BLaER1 treated with 17β-estradiol and CSF1 and Interleukin-3, amounts not matched to agents 10 nM and 100 nM (cell line): ENCODE results near the gene PNPLA8.
"Not testable (repeated sequence)": the region's sequence is repeated elsewhere in the genome, so short reads cannot be mapped to it uniquely, and the experiment has no call there.

Experiments used
- H3K27ac ChIP-seq, 11 experiments: shearing (Covaris generic); formaldehyde crosslinking; 2 replicates each; pipeline ENCODE4 v1.8.1; 2022
- H3K27me3 ChIP-seq, 11 experiments: shearing (Covaris generic); formaldehyde crosslinking; 2 replicates each; pipeline ENCODE4 v1.8.1; 2022
- H3K36me3 ChIP-seq, 11 experiments: shearing (Covaris generic); formaldehyde crosslinking; 2 replicates each; pipeline ENCODE4 v1.8.1; 2022
- H3K4me1 ChIP-seq, 10 experiments: shearing (Covaris generic); formaldehyde crosslinking; 2 replicates each; pipeline ENCODE4 v1.8.1; 2022
- H3K4me2 ChIP-seq, 11 experiments: shearing (Covaris generic); formaldehyde crosslinking; 2 replicates each; pipeline ENCODE4 v1.8.1; 2022
- H3K4me3 ChIP-seq, 10 experiments: shearing (Covaris generic); formaldehyde crosslinking; 2 replicates each; pipeline ENCODE4 v1.8.1; 2022
- H3K9ac ChIP-seq, 11 experiments: shearing (Covaris generic); formaldehyde crosslinking; 2 replicates each; pipeline ENCODE4 v1.8.1; 2022
- H3K9me3 ChIP-seq, 11 experiments: shearing (Covaris generic); formaldehyde crosslinking; replicated peaks in 1 of 11; 2 replicates each; pipeline ENCODE4 v1.8.1; 2022
- H4K20me1 ChIP-seq, 11 experiments: shearing (Covaris generic); formaldehyde crosslinking; 2 replicates each; pipeline ENCODE4 v1.8.1; 2022
- Cebpa-rat ChIP-seq, 11 experiments: shearing (Covaris generic); IDR thresholded peaks; 2 replicates each; pipeline ENCODE4 v1.8.1; 2022

The PNPLA8 gene

DNA sequence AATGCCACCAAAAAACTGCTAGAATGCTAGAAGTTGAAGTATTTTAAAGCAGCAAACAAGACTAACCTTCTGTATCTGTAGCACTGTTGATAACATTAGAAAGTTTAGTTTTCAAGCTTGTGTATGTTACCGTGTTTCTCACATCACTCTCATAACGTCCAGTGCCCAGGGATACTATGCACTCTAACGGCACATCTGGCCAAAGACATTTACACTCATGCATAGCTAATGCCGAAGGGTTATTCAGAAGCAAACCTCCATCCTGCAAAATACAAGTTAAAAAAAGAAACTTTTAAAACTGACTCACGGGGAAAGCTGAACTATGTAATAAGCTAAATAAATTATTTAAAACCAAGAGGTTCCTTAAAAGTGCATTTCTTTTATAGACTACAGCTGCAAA lies 46.8 kb downstream of the PNPLA8 start:
- Histone ChIP-seq H3K27me3 (no peaks in the 10 kb centered on the region), H3K4me2 (no peak overlapping the region), H3K4me3 (no peak overlapping the region), H3K9me3 (no peaks in the 10 kb centered on the region), H4K20me1 (peaks cover 0 to 10% (median 0%) of the 10 kb centered on the region in 11 experiments; a peak in 2 of 22 replicates), H3K27ac (no peak overlapping the region), H3K4me1 (no peaks in the 10 kb centered on the region), H3K36me3 (peaks cover 17 to 97% (median 45%) of the 10 kb centered on the region in 11 experiments; a peak in 20 of 22 replicates), H3K9ac (no peak overlapping the region)
- no peak for TF ChIP-seq Cebpa-rat (IDR thresholded peaks at IDR 0.05)

DNA sequence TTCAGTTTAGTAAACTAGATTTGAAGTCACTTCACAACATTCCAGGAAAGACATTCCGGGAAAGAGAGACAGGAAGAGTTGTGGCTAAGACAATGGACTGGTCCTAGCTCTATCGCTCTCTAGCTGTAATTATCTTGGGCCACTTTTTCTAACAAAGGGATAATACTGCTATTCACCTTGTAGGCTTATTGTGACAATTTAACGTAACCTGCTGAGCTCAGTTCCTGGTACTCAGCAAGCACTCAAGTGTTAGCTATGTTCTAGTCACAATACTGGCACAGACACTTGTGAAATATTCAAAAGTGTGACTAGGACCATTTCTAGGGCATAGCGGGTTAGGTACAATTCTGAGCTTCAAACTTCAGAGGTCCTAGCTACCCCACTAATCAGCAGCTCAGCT lies 57.7 kb downstream of the PNPLA8 start:
- H3K4me2 ChIP-seq: peak overlapping the region in 4 of 11 experiments; percentile 44 to 50 (median 47); a peak in 5 of 22 replicates
- no peak for TF ChIP-seq Cebpa-rat (IDR thresholded peaks at IDR 0.05)
- H3K4me3 ChIP-seq: no peak overlapping the region
- H3K36me3 ChIP-seq: peaks cover 0 to 24% (median 4%) of the 10 kb centered on the region in 11 experiments; a peak in 6 of 22 replicates
- no peaks in the 10 kb centered on the region for H3K9me3 ChIP-seq
- peaks cover 0 to 8% (median 0%) of the 10 kb centered on the region in 11 experiments; a peak in 3 of 22 replicates for H4K20me1 ChIP-seq
- H3K27ac ChIP-seq: no peak overlapping the region
- H3K27me3 ChIP-seq: peaks cover 0 to 24% (median 13%) of the 10 kb centered on the region in 11 experiments; a peak in 12 of 22 replicates
- H3K9ac ChIP-seq: no peak overlapping the region
- H3K4me1 ChIP-seq: peaks cover 7 to 22% (median 12%) of the 10 kb centered on the region in 10 experiments; a peak in 18 of 20 replicates

DNA sequence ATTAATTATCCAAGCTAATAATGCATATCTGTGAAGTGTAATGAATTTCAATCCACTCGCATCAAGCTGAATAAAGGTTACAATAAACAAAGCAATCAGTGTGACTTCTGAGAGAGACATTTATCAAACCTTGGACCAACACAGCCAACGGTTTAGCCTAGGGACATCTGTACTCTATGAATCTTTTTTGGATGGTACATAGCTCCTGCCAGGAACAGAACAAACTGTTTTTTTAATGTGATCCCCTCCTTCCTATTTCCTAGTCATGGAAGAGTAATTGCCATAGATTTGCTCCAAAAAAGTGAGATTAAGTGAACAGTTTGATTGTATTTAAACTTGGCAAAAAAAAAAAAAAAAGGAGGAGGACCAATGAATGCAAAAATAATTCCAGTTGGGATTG lies 58.5 kb downstream of the PNPLA8 start:
- Histone ChIP-seq H3K27me3 (peaks cover 0 to 24% (median 13%) of the 10 kb centered on the region in 11 experiments; a peak in 12 of 22 replicates), H3K9ac (no peak overlapping the region), H3K4me2 (no peak overlapping the region), H3K36me3 (peaks cover 0 to 17% (median 4%) of the 10 kb centered on the region in 11 experiments; a peak in 5 of 22 replicates), H3K4me3 (no peak overlapping the region), H3K4me1 (peaks cover 7 to 22% (median 12%) of the 10 kb centered on the region in 10 experiments; a peak in 18 of 20 replicates), H4K20me1 (peaks cover 0 to 8% (median 0%) of the 10 kb centered on the region in 11 experiments; a peak in 2 of 22 replicates), H3K9me3 (no peaks in the 10 kb centered on the region), H3K27ac (no peak overlapping the region)
- TF ChIP-seq Cebpa-rat (IDR thresholded peaks at IDR 0.05): no peak

DNA sequence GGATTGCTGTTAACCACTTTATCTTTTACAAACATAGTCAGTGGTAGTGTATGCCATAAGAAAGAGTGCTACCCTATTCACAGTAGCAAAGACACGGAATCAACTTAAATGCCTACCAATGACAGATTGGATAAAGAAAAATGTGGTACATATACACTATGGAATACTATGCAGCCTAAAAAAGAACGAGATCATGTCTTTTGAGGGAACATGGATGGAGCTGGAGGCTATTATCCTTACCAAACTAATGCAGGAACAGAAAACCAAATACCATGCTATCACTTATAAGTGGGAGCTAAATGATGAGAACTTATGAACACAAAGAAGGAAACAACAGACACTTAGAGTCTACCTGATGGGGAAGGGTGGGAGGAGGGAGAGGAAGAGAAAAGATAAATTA lies 59.6 kb downstream of the PNPLA8 start:
- not testable (repeated sequence) for H3K4me3 ChIP-seq, H4K20me1 ChIP-seq, H3K9me3 ChIP-seq, H3K36me3 ChIP-seq, H3K27ac ChIP-seq, H3K4me2 ChIP-seq, H3K9ac ChIP-seq
- H3K4me1 ChIP-seq: peaks cover 7 to 22% (median 12%) of the 10 kb centered on the region in 10 experiments; a peak in 18 of 20 replicates
- peaks cover 0 to 24% (median 13%) of the 10 kb centered on the region in 11 experiments; a peak in 12 of 22 replicates for H3K27me3 ChIP-seq

DNA sequence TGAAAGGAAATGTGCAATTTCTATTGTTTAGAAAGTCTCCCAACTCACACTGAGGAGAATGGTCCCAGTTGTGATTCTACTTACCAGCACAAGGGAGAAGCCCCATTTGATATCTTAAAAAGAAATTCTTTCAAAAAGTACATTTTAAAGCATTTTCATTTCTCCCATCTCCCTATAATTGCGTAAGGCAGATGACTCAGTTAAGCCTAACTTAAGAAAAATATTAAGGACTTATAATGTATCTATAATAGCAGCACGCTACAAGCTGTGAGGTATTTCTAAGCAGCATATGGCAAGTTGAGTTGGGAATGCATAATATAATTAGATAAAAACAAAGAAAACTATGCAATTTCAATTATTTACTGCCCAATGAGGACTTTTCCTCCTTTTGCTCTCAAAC lies 61.2 kb downstream of the PNPLA8 start:
- H3K4me2 ChIP-seq: peak overlapping the region in 3 of 11 experiments; percentile 15 to 42 (median 38); a peak in 5 of 22 replicates
- TF ChIP-seq Cebpa-rat (IDR thresholded peaks at IDR 0.05): no peak; a peak in 1 of 22 replicates
- H3K4me3 ChIP-seq: no peak overlapping the region
- H3K36me3 ChIP-seq: no peaks in the 10 kb centered on the region
- peaks cover 7 to 22% (median 12%) of the 10 kb centered on the region in 10 experiments; a peak in 18 of 20 replicates for H3K4me1 ChIP-seq
- H3K27me3 ChIP-seq: peaks cover 0 to 24% (median 13%) of the 10 kb centered on the region in 11 experiments; a peak in 12 of 22 replicates
- no peak overlapping the region for H3K9ac ChIP-seq
- no peak overlapping the region for H3K27ac ChIP-seq
- H3K9me3 ChIP-seq: no peaks in the 10 kb centered on the region
- peaks cover 0 to 8% (median 0%) of the 10 kb centered on the region in 11 experiments; a peak in 2 of 22 replicates for H4K20me1 ChIP-seq

DNA sequence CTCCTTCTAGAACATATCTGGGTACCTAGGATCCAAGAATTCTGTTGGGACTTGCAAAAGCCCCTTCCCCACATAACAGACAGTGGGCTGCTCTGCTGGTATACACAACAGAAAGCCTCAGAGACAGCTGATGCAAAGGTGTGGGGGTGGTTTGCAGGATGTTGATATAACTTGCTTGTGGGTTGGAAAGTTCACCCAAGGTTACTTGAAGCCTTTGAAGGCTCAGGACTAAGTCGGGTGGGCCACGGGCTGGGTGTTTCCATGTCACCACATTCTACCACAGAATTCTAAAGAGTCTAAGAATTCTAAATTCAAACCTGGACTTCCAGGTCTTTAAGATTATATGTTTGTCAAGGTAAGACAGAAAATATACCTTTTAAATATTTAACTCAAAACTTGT lies 62.3 kb downstream of the PNPLA8 start:
- TF ChIP-seq Cebpa-rat (IDR thresholded peaks at IDR 0.05): no peak
- H3K27ac ChIP-seq: no peak overlapping the region
- no peak overlapping the region for H3K4me2 ChIP-seq
- H3K27me3 ChIP-seq: peaks cover under 1 to 26% (median 16%) of the 10 kb centered on the region in 11 experiments; a peak in 21 of 22 replicates
- no peak overlapping the region for H3K9ac ChIP-seq
- peaks cover 0 to 5% (median 0%) of the 10 kb centered on the region in 11 experiments; a peak in 3 of 22 replicates for H4K20me1 ChIP-seq
- H3K9me3 ChIP-seq: no peaks in the 10 kb centered on the region
- H3K4me1 ChIP-seq: peaks cover 0 to 12% (median 2%) of the 10 kb centered on the region in 10 experiments; a peak in 12 of 20 replicates
- no peaks in the 10 kb centered on the region for H3K36me3 ChIP-seq
- no peak overlapping the region for H3K4me3 ChIP-seq

DNA sequence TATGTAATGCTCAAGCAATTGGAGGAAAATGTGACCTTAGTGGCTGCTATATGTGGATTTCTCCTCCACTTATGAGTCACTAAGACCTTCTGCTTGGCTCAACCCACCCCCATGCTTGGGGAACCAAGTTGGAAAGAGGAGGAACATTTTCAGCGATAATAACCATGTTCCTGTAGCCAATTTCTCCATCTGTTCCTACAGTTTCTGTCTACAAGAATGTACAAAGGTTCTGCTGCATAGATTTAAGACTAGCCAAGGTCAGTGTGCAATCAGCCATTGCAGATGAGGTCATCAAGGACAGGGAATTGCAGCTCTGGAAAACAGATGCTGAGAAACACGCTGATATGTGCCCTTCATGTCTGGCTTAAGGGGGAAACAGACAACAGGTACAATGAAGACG lies 64.1 kb downstream of the PNPLA8 start:
- TF ChIP-seq Cebpa-rat (IDR thresholded peaks at IDR 0.05): no peak
- Histone ChIP-seq H3K36me3 (no peaks in the 10 kb centered on the region), H3K27ac (no peak overlapping the region), H3K9ac (no peak overlapping the region), H3K9me3 (no peaks in the 10 kb centered on the region), H4K20me1 (peaks cover 0 to 11% (median 0%) of the 10 kb centered on the region in 11 experiments; a peak in 3 of 22 replicates), H3K27me3 (peaks cover 18 to 30% (median 24%) of the 10 kb centered on the region in 11 experiments), H3K4me1 (peaks cover 0 to 12% (median 0%) of the 10 kb centered on the region in 10 experiments; a peak in 4 of 20 replicates), H3K4me2 (no peak overlapping the region), H3K4me3 (no peak overlapping the region)

DNA sequence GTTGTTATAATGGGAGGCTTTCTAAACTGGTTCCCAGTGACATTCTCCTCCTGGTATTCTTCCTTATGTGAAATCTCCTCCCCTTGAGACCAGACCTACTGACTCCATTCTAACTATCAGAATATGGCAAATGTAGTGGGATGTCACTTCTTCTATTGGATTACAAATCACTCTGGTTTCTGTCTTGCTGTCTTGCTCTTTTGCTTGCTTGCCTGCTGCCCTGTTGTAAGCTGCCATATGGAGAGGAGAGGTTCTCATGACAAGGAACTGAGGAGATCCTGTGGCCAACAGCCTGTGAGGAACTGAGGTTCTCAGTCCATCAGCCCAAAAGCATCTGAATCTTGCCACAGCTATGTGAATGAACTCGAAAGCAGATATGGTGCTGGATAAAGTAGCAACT lies 65.0 kb downstream of the PNPLA8 start:
- peaks cover 0 to 13% (median 1%) of the 10 kb centered on the region in 11 experiments; a peak in 9 of 22 replicates for H4K20me1 ChIP-seq
- no peaks in the 10 kb centered on the region for H3K36me3 ChIP-seq
- no peak overlapping the region for H3K27ac ChIP-seq
- H3K9ac ChIP-seq: no peak overlapping the region
- no peak overlapping the region for H3K4me2 ChIP-seq
- H3K27me3 ChIP-seq: peaks cover 27 to 36% (median 32%) of the 10 kb centered on the region in 11 experiments
- no peak overlapping the region for H3K4me3 ChIP-seq
- H3K4me1 ChIP-seq: peaks cover 0 to 12% (median 1%) of the 10 kb centered on the region in 10 experiments; a peak in 12 of 20 replicates
- H3K9me3 ChIP-seq: no peaks in the 10 kb centered on the region
- no peak for TF ChIP-seq Cebpa-rat (IDR thresholded peaks at IDR 0.05)

DNA sequence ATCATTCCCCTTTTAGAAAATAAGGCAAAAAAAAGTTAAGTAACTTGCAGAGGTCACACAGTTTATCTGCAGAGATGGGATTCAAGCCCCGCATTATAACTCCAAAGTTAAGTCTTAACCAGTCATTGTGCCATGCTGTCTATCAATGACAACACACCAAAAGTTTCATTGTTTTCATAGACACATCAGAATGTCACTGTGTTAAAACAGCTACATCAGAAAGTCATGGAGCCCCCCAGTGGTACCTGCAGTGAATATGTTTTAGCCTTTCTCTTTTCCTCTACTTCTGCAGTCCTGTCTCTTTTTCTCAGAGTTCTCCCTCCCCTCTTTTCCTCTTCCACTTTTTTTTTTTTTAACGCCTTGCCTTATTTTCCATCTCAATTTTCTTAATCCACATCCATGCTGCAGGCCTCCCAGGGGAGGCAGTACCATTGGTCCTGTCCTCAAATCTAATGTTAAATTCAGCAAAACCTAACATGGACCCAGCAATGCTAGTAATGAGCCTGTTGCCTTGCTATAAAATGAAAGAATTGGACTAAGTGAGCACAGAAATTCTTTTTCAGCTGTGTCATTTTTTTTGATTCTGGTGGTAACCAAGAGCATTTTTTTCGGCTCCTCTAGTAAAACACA lies 65.9 kb downstream of the PNPLA8 start:
- peaks cover 36 to 45% (median 42%) of the 10 kb centered on the region in 11 experiments for H3K27me3 ChIP-seq
- no peak overlapping the region for H3K4me3 ChIP-seq
- H3K9ac ChIP-seq: no peak overlapping the region
- H3K27ac ChIP-seq: no peak overlapping the region
- H4K20me1 ChIP-seq: peaks cover 0 to 22% (median 10%) of the 10 kb centered on the region in 11 experiments; a peak in 13 of 22 replicates
- H3K4me2 ChIP-seq: no peak overlapping the region
- H3K4me1 ChIP-seq: peaks cover 6 to 13% (median 10%) of the 10 kb centered on the region in 10 experiments; a peak in 18 of 20 replicates
- no peaks in the 10 kb centered on the region for H3K36me3 ChIP-seq
- H3K9me3 ChIP-seq: no peaks in the 10 kb centered on the region
- no peak for TF ChIP-seq Cebpa-rat (IDR thresholded peaks at IDR 0.05)
